Bladder microvascular endothelial cell (primary cell): ENCODE measurements around the gene SLC25A20. TPM values are rescaled to one million over a fixed set of nuclear protein-coding genes. Genes with fewer than 3 reads are reported as not detected.

Experiments
- total RNA-seq: library from RNA; depleted of rRNA; stranded (reverse); fragments of >200 nt; gene quantifications from 2 replicates; pipeline ENCODE4 v1.2.3, GENCODE V29; 2014

Gene SLC25A20
- total RNA-seq = 19.3 and 31.0 TPM in 2 replicates

GRCh38 chr3:48898383-48899234 is at the start of gene SLC25A20:
Gene SLC25A20, minus strand, starts transcription at chr3:48898882. Its CDS starts 88 bp downstream, at chr3:48898794.

GRCh38 chr3:48918388-48919214 is 19.9 kb upstream of the SLC25A20 start, which contains the start of gene ARIH2:
Gene ARIH2, plus strand, starts transcription at chr3:48918842. Its CDS starts 8,717 bp downstream, at chr3:48927559.

GRCh38 chr3:48847504-48848423 is 50.9 kb downstream of the SLC25A20 start, which contains the start of gene PRKAR2A:
Gene PRKAR2A, minus strand, starts transcription at chr3:48847874. Its CDS starts 278 bp downstream, at chr3:48847596.

Other genes starting within 250 kb of the SLC25A20 start
- 0.49 and 0.82 TPM in 2 replicates for gene CELSR3, start 236.0 kb downstream of the SLC25A20 start, total RNA-seq
- 4.7 and 7.9 TPM in 2 replicates for gene NCKIPSD, start 213.0 kb downstream of the SLC25A20 start, total RNA-seq
- 28.7 and 62.6 TPM in 2 replicates for gene IP6K2, start 181.7 kb downstream of the SLC25A20 start, total RNA-seq
- gene PRKAR2A, start 51.0 kb downstream of the SLC25A20 start, total RNA-seq = 22.0 and 35.4 TPM in 2 replicates
- gene ARIH2, start 20.0 kb upstream of the SLC25A20 start, total RNA-seq = 36.6 and 102 TPM in 2 replicates
- gene P4HTM, start 91.4 kb upstream of the SLC25A20 start, total RNA-seq = 14.2 and 18.0 TPM in 2 replicates
- gene WDR6, start 108.5 kb upstream of the SLC25A20 start, total RNA-seq = 55.0 and 141 TPM in 2 replicates
- gene DALRD3, start 119.7 kb upstream of the SLC25A20 start, total RNA-seq = 31.6 and 34.1 TPM in 2 replicates
- 45.0 and 63.7 TPM in 2 replicates for gene NDUFAF3, start 123.2 kb upstream of the SLC25A20 start, total RNA-seq
- 210 and 242 TPM in 2 replicates for gene IMPDH2, start 130.5 kb upstream of the SLC25A20 start, total RNA-seq
- gene QRICH1, start 195.2 kb upstream of the SLC25A20 start, total RNA-seq = 65.7 and 68.7 TPM in 2 replicates
- gene QARS1, start 205.9 kb upstream of the SLC25A20 start, total RNA-seq = 272 and 301 TPM in 2 replicates
- 29.8 and 54.9 TPM in 2 replicates for gene USP19, start 221.9 kb upstream of the SLC25A20 start, total RNA-seq
- 745 and 1,550 TPM in 2 replicates for gene LAMB2, start 234.2 kb upstream of the SLC25A20 start, total RNA-seq